GM19372 (cell line): ENCODE measurements around the gene AP3D1.
"Not testable (repeated sequence)": the region's sequence is repeated elsewhere in the genome, so short reads cannot be mapped to it uniquely, and the experiment has no call there.

ENCODE experiments used
- ATAC-seq: cut with Tn5 transposase; IDR thresholded peaks from one replicate; pipeline ENCODE4 v1.9.1; 2021; ENCODE audit warnings: mild to moderate bottlenecking, low read depth, moderate library complexity; ENCODE audit not compliant: unreplicated experiment

AP3D1 gene

DNA sequence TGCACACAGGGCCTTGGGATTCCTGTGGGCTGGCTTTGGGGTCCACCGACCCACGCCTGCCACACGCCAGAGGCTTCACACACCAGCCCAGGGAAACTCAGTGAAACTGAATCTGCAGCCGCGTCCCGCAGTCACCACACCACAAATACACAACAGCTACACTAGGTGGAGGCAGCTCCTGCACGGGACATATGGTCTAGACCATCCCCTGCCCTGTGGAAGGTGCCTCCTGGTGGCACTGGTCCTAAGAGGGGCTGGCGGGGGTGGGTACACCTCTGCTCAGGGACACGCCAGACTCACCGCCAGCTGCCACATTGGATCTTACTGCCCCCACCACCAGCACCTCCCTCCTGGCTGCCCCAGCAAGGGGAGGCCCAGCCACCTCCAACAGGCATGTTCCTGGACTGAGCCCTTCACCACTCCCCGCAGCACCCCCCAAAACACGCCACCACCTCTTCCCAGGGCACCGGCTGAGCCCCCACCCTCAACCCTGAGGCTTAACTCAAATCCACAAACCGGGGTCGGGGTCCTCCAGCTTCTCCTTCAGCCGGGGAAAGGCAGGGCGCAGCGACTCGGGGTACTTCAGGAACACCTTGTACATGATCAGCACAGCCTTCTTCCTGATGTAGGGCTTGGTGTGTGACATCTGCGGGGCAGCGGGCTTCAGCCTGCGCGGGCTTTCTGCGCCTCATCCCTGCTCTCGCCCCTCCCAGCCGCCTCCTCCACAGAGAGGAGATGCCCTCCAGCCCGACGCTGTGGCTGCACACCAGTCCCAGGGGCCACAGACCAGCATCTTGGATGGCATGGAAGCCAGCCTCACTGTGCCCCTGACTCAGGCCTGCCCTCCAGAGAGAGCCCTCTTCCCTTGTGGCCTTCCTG is 21.2 kb downstream of the AP3D1 start:
- ATAC-seq = no peak

DNA sequence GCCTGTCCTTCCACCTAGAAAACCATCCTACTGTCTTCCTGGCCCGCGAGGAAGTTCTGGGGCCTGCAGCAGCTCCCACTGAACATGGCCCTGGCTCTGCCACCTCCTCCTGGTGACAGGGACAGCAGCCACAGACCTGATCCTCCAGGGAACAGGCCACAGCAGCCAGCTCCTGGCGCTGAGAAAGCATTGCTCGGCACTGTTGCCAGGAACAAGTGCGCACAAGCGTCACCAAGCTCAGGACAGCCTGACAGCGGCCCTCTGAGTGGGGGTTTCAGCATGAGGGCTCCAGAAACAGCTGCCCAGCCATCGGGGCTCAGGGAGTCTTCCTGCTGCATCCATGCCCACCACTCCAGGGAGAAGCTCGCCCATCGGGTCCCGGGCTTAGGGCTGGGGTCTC is 21.9 kb downstream of the AP3D1 start:
- no peak for ATAC-seq

DNA sequence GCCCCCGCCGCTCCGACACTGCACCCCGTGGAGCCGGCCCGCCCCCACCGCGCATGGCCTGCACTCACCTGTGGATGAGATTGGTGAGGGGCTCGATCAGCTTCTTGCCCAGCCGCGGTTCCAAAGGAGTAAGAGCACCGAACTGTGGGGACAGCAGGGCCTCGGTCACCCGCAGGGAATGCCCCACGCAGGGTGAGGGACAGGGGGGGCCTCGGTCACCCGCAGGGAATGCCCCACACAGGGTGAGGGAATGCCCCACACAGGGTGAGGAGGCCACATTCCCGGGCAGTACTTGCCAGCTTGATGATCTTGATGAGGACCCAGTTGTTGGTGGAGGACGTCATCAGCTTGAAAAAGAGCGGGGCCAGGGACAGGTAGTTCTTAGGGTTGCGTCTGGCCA is 22.3 kb downstream of the AP3D1 start:
- no peak for ATAC-seq

DNA sequence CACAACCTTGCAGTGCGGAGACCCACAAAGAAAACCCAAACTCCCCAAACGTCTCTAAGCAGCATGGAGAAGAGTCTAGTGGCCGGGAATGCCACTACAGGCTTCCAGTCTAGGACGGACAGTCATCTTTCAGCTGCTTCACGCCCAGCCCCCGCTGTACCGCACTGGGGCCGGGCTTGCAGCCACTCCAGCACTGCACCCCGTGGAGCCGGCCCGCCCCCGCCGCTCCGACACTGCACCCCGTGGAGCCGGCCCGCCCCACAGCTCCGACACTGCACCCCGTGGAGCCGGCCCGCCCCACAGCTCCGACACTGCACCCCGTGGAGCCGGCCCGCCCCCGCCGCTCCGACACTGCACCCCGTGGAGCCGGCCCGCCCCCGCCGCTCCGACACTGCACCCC is 23.1 kb downstream of the AP3D1 start:
- not testable (repeated sequence) for ATAC-seq

DNA sequence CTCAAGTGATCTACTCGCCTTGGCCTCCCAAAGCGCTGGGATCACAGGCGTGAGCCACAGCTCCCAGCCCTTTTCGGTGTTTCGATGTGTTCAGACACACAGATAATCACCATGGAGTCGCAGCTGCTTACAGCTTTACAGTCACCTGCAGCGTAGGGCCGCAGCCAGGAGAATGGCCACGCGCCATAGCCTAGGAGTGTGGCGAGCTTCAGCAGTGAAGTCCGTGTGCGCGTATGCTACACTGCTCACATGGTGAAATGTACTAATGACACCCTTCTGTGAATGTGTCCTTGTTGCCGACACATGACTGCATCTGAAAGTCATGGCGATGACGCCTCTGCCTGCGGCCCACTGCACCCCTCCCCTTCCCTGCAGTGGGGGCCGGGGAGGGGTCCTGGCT is 23.6 kb downstream of the AP3D1 start:
- ATAC-seq = no peak

DNA sequence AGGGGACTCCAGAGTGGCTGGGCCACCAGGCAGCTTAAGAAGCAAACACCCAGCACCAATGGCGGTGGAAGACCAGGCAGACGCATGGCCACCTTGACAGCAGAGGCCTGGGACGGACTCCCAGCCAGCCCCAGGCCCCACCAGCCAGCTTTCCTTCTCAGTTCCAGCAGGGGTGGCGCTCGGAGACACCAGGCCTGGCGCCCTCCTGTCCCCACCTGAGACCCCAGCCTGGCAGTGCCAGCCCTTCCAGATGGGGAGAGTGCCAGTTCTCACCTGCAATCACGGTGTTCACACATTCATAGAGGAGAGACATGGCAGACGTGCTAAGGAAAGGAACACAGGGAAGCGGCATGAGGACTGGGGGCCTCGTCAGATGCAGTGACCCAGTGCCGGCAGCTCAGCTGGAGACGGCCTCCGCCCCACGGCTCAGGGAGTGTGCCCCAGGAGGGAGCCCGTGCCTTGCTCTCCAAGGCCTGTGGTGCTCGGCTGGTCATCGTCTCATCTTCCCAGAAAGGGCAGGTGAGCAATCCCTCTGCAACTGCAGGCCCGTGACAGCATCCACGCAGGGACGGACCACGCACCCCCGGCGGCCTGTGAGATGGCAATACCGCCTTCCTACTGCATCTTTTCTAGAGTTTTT is 24.4 kb downstream of the AP3D1 start:
- ATAC-seq = no peak

DNA sequence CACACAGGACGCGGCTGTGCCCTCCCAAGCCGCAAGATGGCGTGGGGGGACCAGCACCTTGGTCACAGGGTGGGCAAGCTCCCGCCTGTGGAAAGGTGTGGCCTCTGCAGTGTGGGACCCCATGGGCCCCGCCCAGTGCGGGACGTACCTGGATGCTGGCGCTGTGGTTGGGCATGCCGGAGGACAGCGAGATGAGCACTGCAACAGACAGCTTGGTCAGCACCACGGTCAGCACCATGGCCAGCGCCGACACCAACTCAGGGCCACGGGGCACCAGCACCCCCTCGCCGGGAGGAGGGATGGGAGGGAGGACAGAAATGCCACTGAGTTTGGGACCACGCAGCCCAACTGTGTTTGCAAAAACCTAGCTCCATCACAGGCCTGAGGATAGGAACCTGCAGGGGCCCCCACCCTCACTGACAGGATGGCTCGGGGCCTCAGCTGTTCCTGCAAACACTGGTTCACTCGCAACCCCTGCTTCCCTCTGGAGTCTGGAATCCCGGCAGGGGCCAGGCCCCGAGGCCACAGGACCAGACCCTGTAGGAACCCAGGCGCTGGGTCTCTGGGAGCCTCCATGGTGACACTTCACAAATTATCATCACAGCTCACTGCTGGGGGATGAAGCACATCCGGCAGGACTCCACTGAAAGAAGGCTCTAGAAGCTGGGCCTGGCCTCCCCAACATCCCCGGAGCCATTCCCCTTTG is 27.5 kb downstream of the AP3D1 start:
- ATAC-seq = no peak

DNA sequence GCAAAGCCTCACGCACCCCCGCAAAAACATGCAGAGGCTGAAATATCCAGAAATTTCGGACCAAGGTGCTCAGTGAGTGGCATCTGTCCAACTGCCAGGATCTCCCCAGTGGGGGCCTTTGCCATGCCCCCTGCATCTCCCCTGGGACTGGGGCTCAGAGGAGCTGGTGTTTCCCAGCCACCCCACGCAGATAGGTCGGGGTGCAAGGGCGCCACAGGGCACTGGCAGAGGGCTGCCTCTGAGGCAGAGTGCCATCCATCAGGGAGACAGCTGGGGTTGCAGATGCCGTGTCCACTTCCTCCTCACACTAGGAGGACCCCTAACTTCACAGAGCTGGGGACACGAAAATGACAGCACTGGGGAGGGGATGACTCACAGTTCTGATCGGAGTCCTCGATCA is 28.4 kb downstream of the AP3D1 start:
- no peak for ATAC-seq

DNA sequence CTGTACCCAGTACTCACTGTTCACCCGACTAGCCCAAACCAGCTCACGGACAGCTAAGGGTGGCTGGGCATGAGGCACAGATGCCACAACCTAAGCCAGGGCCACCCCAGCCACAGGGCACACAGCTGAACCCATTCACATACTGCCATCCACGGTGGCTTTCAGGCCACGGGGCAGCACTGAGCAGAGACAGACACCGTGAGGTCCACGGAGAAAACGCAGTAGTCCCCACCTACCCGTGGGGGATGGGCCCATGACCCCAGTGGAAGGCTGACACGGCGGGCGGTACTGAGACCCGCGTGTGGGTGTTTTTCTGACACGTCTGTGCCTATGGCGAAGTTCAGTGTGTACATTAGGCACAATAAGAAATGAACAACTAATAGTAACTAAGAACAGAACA is 29.1 kb downstream of the AP3D1 start:
- ATAC-seq = no peak

DNA sequence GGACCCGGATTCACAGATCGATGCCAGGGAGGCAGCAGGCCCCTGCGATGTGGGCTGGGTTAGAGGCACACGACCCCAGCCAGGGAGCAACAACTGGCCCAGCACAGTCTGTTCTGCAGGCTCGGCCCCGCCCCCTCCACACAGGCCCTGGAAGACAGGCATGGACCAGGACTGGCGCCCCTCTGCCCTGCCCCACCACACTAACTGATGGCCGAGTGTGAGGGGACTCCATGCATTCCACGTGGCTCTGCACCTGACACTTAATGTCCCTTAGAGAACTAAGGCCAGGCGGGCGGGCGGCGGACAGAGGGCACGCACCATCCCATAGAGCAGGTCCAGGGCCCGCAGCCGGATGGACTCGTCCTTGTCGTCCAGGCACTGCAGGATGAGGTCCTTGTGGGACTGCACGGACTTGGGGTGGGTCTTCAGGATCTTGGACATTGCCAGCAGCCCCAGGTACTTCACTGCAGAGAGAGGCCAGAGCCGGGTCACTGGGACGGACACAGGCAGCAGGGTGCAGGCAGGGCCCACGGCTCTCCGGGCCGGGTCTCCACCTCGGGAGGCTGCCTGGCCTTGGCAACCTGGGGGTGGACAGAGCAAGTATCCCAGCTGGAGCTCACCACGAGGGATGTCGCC is 29.8 kb downstream of the AP3D1 start:
- ATAC-seq = no peak

DNA sequence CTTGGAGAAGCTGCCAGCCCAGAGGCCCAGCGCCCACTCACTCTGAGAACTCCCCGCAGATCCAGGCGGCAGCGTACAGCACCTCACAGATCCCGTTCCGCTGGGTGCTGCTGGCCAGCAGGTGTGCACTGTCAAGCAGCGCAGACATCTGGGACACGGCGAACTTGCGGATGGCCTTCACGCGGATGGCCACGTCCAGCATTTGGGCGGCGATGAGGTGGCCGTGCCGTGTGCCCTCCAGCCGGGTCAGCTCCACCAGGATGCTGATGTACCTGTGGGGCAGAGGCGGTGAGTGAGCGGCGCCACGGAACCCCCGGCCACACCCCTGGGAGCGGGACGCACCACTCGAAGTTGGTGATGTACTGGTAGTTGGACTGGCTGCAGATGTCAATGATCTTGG is 30.5 kb downstream of the AP3D1 start:
- ATAC-seq = no peak

DNA sequence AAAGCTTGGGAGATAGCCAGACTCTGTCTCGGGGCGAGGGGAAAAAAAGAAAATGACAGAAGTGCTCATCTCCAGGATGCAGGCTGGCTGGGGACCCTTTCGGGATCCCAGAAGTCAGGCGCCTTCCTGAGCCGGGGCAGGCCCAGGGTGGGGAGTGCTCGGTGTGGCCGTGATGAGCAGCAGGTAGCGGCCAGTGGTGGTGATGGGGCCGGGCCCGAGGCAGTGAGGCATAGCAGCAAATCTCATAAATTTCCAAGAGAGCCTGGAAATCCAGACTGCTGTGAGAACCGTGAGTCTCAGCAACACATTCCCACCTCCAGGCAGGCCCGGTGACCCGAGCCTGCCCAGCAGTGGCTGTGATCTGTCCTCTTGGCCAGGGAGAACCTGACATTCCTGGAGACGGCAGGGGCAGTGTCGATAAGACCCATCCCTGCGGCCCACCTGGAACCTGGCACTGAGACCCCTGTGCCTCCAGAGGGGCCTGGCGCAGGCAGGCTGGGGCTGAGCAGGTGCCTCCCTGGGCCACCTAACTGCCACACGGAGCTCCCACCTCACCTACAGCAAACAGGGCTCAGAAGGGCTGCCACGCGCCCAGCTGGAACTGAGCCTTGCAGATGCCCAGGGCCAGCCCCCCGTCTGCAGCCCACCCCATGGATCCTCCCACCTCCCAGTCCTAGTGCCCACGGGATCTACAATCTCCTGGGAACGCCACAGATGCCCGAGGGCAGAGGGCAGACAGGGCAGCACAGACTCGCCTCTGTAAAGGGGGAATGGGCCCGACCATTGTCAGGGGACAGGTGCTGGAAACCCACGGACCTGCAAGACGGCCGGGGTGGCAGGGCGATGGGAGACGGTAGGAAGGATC is 31.2 kb downstream of the AP3D1 start:
- no peak for ATAC-seq

DNA sequence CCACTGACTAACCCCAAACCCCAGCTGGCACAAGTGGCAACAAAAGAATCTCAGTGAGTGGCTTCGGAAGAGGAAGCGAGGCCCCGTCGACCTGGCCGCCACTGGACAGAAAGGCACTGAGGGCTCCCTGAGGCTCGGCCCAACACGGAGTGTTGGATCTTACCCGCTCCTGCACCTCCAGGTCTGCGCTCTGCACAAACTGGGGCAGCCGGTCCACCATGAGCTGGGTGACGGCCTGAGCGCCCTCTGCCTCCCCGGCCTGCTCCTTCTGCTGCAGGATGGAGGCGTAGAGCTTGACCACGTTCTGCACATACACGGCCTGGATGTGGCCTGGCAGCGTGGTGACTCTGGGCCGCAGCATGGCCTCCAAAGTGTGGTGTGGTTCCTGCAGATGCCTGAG is 32.9 kb downstream of the AP3D1 start:
- no peak for ATAC-seq

DNA sequence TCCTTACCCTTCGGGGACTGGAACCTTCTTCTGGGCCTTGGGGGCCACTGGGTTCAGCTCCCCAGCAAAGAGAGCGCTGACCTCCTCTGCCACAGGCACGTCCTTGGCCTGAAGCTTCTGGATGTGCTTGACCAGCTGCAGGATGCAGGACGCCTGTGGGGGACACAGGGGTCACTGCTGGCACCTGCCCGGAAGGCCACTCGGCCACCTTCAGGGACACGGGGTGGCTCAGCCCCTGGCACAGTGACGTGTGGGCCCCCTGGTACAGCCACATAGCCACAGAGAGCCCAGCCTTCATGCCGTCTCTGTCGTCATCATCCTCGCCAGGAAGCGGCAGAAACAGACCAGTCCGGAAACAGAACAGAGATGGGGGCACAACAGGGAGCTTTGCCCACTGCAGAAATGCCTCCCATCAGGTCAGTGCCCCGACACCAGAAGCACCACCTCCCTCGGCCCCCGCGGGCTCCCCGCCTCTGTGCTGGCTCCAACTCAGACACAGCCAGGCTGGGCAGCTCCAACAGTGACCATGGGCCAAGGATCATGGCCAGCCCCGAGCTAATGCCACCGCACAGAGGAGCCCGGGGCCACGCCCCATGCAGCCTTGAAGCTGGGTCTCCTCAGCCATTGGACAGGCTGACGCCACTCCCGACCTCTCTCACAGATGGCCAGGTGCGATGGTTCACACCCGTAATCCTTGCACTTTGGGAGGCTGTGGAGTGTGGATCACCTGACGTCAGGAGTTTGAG is 34.0 kb downstream of the AP3D1 start:
- ATAC-seq = no peak

DNA sequence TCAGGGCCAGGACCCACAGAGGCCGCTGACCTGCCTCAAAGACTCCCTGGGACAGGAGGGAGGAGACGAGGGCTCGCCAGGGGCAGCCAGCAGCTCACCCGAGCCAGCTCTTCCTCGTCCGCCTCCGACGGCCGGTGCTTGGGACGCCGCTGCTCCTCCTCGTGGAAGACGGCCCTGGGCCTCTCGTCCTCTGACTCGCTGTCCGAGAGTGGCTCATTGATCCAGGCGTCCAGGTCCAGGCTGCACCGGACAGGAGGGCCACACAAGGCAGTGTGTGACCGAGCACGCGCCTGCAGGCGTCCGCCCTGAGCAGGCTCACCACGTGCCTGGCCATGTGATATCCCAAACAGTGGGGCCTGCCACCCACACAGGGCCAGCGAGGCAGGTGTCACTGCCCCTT is 34.9 kb downstream of the AP3D1 start:
- ATAC-seq = no peak

DNA sequence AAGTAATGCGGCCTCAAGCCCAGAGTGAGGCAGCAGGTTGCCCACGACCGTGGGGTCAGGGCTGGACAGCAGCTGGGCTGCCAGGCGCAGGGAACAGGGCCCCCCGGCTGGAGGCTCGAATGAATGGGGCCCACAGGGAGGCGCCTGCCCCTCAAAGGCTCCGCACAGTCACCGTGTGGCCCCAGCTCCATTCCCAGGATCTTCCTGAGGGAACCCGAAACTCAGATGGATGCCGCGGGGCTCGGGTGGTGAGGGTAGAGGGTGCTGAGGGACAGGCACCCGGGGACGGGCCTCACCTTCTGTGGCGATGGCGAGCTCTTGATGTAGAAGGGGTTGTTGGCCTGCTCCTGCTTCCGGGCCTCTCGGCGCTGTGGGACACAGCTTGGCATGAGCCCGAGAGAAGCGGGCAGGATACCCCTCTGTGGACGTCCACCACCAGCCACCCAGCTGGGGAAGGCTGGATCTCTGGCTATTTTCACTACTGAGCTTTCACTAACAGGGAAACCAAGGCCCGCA is 35.4 kb downstream of the AP3D1 start:
- ATAC-seq = no peak

DNA sequence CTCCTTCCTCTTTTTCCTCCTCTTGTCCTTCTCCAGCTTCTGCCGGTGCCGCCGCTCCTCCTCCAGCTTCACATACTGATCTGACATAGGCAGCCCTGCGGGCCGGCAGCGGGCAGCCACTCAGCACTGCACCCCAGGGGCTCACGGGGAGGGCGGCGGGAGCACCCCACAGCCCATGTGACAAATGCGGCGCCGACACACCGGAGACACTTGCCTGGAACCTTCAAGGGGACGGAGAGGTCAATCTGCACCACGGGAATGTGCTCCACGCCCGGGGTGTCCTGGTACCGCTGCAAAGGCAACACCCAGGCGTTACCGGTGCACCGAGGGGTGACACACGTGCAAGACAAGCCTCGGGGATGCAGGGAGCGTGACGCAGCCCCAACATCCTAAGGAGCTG is 36.0 kb downstream of the AP3D1 start:
- no peak for ATAC-seq

DNA sequence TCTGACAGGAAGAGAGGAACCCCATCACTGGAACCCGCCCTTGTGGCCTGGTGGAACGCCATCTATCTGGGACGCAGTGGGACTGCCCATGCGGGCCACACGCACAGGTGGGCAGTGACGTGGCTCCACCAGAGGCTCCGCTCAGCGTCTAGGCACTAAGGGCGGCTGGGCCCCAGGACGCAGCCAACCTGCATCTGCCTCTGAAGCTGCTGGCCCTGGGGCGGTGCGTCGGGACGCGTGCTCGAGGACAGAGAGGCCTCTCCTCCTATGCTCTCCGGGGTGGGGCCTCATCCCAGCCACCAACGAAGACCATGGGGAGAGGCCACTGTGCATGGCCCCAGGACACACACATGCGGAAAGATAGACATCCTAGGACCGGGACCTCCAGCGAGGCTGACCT is 36.5 kb downstream of the AP3D1 start:
- ATAC-seq = no peak

DNA sequence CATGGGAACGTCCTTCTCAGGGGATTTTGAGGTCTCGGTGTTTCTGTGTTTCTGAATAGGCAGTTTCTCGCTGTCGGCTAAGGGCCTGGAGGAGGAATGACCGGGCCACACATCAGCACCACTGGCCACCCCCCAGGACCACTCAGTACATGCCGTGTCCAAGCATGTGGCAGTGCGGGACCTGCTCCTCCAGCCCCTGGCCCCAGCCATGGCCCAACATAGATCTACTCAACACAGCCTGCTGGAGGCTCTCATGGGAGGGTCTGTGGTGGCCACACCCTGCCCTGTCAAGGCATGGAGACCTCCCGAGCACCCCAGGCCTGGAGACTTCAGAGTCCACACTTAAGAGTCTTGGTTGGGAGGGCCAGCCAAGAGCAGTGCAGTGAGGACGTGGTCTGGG is 37.1 kb downstream of the AP3D1 start:
- ATAC-seq = no peak
